ENCODE data around the gene INO80D. TPM values are rescaled to one million over a fixed set of nuclear protein-coding genes. Genes with fewer than 3 reads are reported as not detected.
A peak's percentile ranks its signal among the peaks of the same experiment; 100 is the strongest.

The INO80D gene
- total and polyA plus RNA-seq, 2 of the 13 experiments (the other 11 are each of a cell fraction or from before 2014, with no cell fraction given): 7.6 to 7.9 TPM

DNA sequence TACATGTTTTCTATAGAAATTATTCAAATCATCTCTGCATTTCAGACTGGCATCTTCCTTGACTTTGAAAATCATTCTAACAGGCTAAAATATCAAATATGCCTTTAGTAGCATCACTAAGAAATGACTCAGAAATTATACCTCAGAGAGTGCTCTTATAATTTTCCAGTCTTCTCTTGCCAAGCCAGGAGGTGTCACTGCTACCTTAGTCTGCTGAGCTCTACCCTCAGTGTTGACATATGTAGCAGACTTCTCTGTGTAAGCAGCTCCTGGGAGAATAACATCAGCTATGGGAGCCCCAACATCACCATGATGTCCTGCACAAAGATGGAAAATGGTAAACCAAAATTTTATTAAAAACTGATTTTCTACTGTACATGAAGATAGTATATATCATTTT lies 41.7 kb upstream of the INO80D start:
- peaks cover 18 to 75% of the 10 kb centered on the region in 2 experiments for H3K36me3 ChIP-seq (replicated peaks in 1 of 2; ENCODE audit: control insufficient read depth in 1 of 2, insufficient read depth in 2 of 2, low read length in 2 of 2)
- no peaks in the 10 kb centered on the region for H3K4me1 ChIP-seq (ENCODE audit: insufficient read depth, low read length)
- intact Hi-C loops (cut with micrococcal nuclease; ENCODE audit: unreplicated experiment): no loop called here
- BruUV-seq (replicated peaks): no TSS peak
- no peak overlapping the region for H3K27ac ChIP-seq (ENCODE audit: extremely low read length, insufficient read depth, low read length)
- ChIA-PET POLR2A (interaction anchor here (0.8 kb wide), 1 partner anchor 41 kb away, joined by 3 read pairs; no protein-coding TSS in a partner anchor), CTCF (ENCODE audit: low intra/inter-chr PET ratio, low total read pairs) (no interaction called here)
- in situ Hi-C loops (cut with HindIII; ENCODE audit: extremely low pct_ligation_motif_present, low pct_unique_long_range_greater_than_20kb): no loop called here
- peak; percentile 39 for DNase-seq (ENCODE audit: low spot score)
- H4K20me1 ChIP-seq (ENCODE audit: insufficient read depth, low read length): no peaks in the 10 kb centered on the region
- peak; percentile 93 for ATAC-seq
- no peaks in the 10 kb centered on the region for H3K27me3 ChIP-seq (ENCODE audit: control insufficient read depth in 1 of 2, insufficient read depth in 2 of 2, low read length in 2 of 2)
- no peak overlapping the region for H3K4me2 ChIP-seq (ENCODE audit: low read depth, low read length)
- no peaks in the 10 kb centered on the region for H3K9me3 ChIP-seq (ENCODE audit: low read length)
- peak; percentile 34 for FAIRE-seq
- no peak overlapping the region for H2AFZ ChIP-seq (ENCODE audit: low read length)
- H3K4me3 ChIP-seq (replicated peaks in 1 of 3; ENCODE audit: insufficient read depth in 1 of 3, low read depth in 2 of 3, low read length in 3 of 3): no peak overlapping the region
- no peak overlapping the region for H3K9ac ChIP-seq (ENCODE audit: insufficient read depth, low read depth, low read length)
- H3K79me2 ChIP-seq (ENCODE audit: insufficient read depth, low read length): no peaks in the 10 kb centered on the region
- TF ChIP-seq ZNF691 (CRISPR knock-in tag; IDR thresholded peaks at IDR 0.05; ENCODE audit: borderline replicate concordance, low read depth) (no peak), AGO2 (optimal IDR thresholded peaks at IDR 0.05; ENCODE audit: low read depth, low read length) (no peak), ZNF335 (CRISPR knock-in tag; IDR thresholded peaks at IDR 0.05) (no peak), WIZ (CRISPR knock-in tag; IDR thresholded peaks at IDR 0.05) (no peak), CTCF (CRISPR knock-in tag; IDR thresholded peaks at IDR 0.05) (0 out of 2 replicates have a peak, but pooled peaks have one; percentile 16), FOXA1 (IDR thresholded peaks at IDR 0.05) (no peak), FOXA1 (CRISPR knock-in tag; IDR thresholded peaks at IDR 0.05) (peak; percentile 47; the same call in 1 of the 2 replicates), ZSCAN22 (CRISPR knock-in tag; IDR thresholded peaks at IDR 0.05) (no peak)
- TF ChIP-seq, protein P1, sequence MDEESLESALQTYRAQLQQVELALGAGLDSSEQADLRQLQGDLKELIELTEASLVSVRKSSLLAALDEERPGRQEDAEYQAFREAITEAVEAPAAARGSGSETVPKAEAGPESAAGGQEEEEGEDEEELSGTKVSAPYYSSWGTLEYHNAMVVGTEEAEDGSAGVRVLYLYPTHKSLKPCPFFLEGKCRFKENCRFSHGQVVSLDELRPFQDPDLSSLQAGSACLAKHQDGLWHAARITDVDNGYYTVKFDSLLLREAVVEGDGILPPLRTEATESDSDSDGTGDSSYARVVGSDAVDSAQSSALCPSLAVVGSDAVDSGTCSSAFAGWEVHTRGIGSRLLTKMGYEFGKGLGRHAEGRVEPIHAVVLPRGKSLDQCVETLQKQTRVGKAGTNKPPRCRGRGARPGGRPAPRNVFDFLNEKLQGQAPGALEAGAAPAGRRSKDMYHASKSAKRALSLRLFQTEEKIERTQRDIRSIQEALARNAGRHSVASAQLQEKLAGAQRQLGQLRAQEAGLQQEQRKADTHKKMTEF (CRISPR knock-in tag; IDR thresholded peaks at IDR 0.05): no peak

Measured in HepG2 (cell line).